ENCODE results near the gene MIA3.

Gene MIA3

GRCh38 chr1:222680080-222680479 lies 62.2 kb downstream of the MIA3 start:
- H3K36me3 ChIP-seq (replicated peaks), result peaks cover 18% of the 10 kb centered on the region
- in situ Hi-C loops (cut with HindIII; ENCODE audit: low pct_ligation_motif_present, low sequenced_read_pairs), result no loop called here

GRCh38 chr1:222691016-222691415 lies 73.1 kb downstream of the MIA3 start:
- in situ Hi-C loops (cut with HindIII; ENCODE audit: low pct_ligation_motif_present, low sequenced_read_pairs), result no loop called here
- H3K4me3 ChIP-seq (ENCODE audit: low read depth, low read length), result no peak overlapping the region
- H3K27ac ChIP-seq, result no peak overlapping the region
- H3K27me3 ChIP-seq (replicated peaks), result no peaks in the 10 kb centered on the region
- peaks cover 11% of the 10 kb centered on the region for H3K36me3 ChIP-seq (replicated peaks)
- no peak for TF ChIP-seq CTCF (IDR thresholded peaks at IDR 0.05; ENCODE audit: low read depth, low read length, missing control alignments)
- no peak for DNase-seq

More at GRCh38 chr1:222680080-222680479, 62.2 kb downstream of the MIA3 start:
- TF ChIP-seq CTCF (IDR thresholded peaks at IDR 0.05; ENCODE audit: low read depth, low read length, missing control alignments), result no peak
- DNase-seq, result no peak
- no peak overlapping the region for H3K27ac ChIP-seq
- no peak overlapping the region for H3K4me3 ChIP-seq (ENCODE audit: low read depth, low read length)
- no peaks in the 10 kb centered on the region for H3K27me3 ChIP-seq (replicated peaks)

GRCh38 chr1:222694927-222695326 lies 77.0 kb downstream of the MIA3 start:
- DNase-seq, result no peak
- H3K4me3 ChIP-seq (ENCODE audit: low read depth, low read length), result no peak overlapping the region
- H3K27me3 ChIP-seq (replicated peaks), result no peaks in the 10 kb centered on the region
- no peak overlapping the region for H3K27ac ChIP-seq
- in situ Hi-C loops (cut with HindIII; ENCODE audit: low pct_ligation_motif_present, low sequenced_read_pairs), result no loop called here
- no peak for TF ChIP-seq CTCF (IDR thresholded peaks at IDR 0.05; ENCODE audit: low read depth, low read length, missing control alignments)
- peaks cover 3% of the 10 kb centered on the region for H3K36me3 ChIP-seq (replicated peaks)

GRCh38 chr1:222696741-222697140 lies 78.8 kb downstream of the MIA3 start:
- in situ Hi-C loops (cut with HindIII; ENCODE audit: low pct_ligation_motif_present, low sequenced_read_pairs), result no loop called here
- H3K27ac ChIP-seq, result no peak overlapping the region
- no peaks in the 10 kb centered on the region for H3K27me3 ChIP-seq (replicated peaks)
- no peak for DNase-seq
- TF ChIP-seq CTCF (IDR thresholded peaks at IDR 0.05; ENCODE audit: low read depth, low read length, missing control alignments), result no peak
- no peak overlapping the region for H3K4me3 ChIP-seq (ENCODE audit: low read depth, low read length)
- peaks cover 7% of the 10 kb centered on the region for H3K36me3 ChIP-seq (replicated peaks)

- in situ Hi-C loops (cut with HindIII; ENCODE audit: low pct_ligation_motif_present, low sequenced_read_pairs), result no loop called here
- no peak for TF ChIP-seq CTCF (IDR thresholded peaks at IDR 0.05; ENCODE audit: low read depth, low read length, missing control alignments)
- no peak overlapping the region for H3K4me3 ChIP-seq (ENCODE audit: low read depth, low read length)
- no peaks in the 10 kb centered on the region for H3K27me3 ChIP-seq (replicated peaks)
- DNase-seq, result no peak
- peaks cover 10% of the 10 kb centered on the region for H3K36me3 ChIP-seq (replicated peaks)
- no peak overlapping the region for H3K27ac ChIP-seq
Observed at GRCh38 chr1:222697203-222697602, 79.3 kb downstream of the MIA3 start.

GRCh38 chr1:222697826-222698225 lies 79.9 kb downstream of the MIA3 start:
- no peak for TF ChIP-seq CTCF (IDR thresholded peaks at IDR 0.05; ENCODE audit: low read depth, low read length, missing control alignments)
- Histone ChIP-seq H3K4me3 (ENCODE audit: low read depth, low read length) (no peak overlapping the region), H3K27me3 (replicated peaks) (no peaks in the 10 kb centered on the region), H3K27ac (no peak overlapping the region), H3K36me3 (replicated peaks) (peaks cover 12% of the 10 kb centered on the region)
- DNase-seq, result no peak
- in situ Hi-C loops (cut with HindIII; ENCODE audit: low pct_ligation_motif_present, low sequenced_read_pairs), result no loop called here

All from brain microvascular endothelial cell (primary cell).